ENCODE measurements around the gene CHP2.
"Not testable (repeated sequence)": the region's sequence is repeated elsewhere in the genome, so short reads cannot be mapped to it uniquely, and the experiment has no call there.

The CHP2 gene

DNA sequence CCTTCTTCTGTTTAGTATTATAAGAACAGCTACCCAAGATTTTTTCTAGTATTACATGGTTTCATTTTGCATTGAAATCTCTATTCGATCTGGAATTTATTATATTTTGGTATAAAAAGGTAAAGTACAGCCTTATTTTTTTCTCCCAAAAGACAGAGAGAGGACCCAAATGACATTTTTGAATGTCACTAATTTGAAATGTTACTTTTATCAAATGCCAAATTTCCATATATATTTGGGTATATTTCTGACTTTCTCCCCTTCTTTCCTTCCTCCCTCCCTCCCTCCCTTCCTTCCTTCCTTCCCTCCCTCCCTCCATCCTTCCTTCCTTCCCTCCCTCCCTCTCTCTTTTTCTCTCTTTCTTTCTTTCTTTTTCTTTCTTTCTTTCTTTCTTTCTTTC, 6.2 kb upstream of the CHP2 start:
- no peak for DNase-seq

DNA sequence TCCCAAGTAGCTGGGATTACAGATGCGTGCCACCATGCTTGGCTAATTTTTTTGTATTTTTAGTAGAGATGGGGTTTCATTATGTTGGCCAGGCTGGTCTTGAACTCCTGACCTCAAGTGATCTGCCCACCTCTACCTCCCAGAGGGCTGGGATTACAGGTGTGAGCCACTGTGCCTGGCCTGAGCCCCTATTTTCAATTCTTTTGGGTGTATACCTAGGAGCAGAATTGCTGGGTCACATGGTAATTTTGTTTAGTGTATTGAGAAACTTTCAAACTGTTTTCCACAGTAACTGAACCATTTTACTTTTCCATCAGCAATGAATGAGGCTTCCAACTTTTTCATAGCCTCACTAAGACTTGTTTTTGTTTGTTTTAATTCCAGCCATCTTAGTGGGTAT, 3.8 kb upstream of the CHP2 start:
- not testable (repeated sequence) for DNase-seq

DNA sequence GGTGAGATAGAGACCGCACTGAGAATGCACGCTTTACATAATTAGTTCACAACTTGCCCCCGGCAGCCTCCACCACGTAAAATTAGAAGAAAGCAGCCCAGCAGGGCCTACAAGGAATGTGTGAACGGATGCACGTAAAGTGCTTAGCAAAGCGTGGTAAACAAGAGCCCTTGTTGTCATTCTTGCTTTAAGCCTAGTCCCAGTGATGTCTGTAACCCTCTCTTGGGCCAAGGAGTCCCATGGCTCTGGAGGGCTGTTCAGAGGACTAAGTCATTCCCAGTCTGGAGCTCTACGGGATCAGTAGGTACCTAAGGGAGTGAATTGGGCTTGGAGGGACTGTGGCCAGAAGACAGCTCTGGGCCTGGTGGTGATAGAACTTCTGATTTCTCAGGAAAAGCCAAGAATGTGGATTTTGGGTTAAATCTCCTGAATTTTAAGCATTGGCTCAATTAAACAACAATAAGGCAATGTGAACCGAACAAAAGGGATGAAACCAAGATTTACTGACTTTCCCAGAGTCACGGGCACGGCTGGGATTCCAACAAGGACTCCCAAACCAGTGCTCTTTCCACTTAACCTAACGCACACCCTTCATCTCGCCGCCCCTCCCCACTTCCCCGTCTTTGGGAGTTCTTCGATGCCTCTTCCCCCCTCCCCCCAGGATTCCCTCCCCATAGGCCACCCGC, 775 bp upstream of the CHP2 start:
- no peak for DNase-seq

DNA sequence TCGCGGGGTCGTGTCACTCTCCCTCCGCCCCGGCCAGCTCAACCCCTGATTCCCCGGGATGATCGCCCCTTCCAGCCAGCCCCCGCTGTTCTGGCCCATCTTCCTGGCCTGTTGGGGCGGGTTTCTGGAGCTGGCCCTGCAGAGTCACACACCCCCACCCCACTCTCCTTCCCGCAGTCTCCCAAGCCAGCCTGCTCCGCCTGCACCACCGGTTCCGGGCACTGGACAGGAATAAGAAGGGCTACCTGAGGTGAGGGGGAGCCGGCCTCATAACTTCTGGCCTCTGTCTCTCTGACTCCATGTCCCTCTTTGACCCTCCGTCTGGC, 621 bp downstream of the CHP2 start:
- no peak for DNase-seq

DNA sequence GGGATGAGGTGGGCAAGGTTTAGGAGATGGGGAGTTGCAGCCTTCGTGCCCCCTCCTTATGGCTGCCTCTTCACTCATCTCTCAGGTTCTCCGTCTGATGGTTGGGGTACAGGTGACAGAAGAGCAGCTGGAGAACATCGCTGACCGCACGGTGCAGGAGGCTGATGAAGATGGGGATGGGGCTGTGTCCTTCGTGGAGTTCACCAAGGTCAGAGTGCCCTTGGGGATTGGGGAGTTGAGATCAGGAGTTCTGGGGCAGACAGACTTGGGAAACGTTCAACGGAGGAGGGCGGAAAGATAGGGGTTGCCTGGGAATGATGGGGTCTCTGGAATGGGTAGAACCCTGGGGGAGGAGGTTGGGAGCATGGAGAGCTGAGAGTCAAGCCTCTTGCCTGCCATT, 2.3 kb downstream of the CHP2 start:
- DNase-seq: no peak

DNA sequence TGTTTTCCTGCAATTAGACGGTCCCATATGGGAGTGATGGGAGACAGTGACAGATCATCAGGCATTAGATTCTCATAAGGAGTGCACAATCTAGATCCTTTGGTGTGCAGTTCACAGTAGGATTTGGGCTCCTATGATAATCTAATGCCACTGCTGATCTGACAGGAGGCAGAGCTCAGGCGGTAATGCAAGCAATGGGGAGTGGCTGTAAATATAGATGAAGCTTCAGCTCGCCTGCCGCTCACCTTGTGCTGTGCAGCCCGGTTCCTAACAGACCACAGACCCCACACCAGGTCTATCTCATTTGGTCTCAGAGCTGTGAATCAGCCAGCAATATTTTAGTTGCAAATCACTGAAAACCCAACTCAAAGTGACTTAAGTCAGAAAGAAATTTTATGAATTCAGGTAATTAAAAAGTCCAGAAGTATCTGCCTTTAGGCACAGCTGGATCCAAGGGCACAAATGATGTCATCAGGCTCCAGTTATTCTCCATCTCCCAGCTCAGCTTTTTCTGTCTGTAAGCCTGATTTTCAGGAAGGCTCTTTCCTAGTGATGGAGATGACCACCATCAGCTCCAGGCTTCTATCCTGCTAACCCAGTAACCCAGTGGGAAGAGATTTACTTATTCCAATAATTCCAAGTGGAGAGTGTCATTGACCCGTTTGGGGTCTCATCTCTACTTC, 3.3 kb downstream of the CHP2 start:
- DNase-seq: no peak

DNA sequence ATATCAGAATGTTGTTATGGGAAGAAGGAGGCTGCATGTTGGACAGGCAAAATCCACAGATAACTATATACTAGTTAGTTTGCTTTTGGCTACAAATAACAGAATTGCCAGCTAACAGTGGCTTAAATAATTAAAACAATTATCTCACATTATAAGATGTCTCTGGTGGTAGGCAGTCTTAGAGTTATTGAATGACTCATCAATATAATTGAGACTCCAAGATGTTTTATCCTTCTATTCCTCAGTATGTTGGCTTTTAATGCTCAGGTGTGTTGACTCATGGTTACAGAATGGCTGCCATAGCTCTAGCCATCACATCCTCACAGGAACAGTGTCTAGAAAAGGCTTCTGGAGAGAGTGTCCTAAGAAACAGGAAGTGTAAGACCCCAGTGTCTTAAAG, 11.1 kb downstream of the CHP2 start:
- no peak for DNase-seq

DNA sequence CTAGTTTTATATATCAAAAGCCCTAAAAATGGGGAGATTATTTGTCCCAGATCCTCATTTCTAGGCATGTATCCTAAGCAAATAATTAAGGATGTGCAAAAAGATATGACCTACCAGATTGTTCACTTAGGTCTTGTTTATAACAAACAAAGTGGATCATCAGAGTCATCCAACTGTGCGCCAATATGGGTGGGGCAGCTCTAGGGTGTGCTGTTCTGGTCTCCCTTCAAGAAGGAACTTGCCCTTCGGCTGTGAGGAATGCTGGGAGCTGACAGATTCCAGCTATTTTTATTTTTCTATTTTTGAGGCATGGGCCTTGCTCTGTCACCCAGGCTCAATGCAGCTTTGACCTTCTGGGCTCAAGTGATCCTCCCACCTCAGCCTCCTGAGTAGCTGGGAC, 13.8 kb downstream of the CHP2 start:
- DNase-seq: no peak

DNA sequence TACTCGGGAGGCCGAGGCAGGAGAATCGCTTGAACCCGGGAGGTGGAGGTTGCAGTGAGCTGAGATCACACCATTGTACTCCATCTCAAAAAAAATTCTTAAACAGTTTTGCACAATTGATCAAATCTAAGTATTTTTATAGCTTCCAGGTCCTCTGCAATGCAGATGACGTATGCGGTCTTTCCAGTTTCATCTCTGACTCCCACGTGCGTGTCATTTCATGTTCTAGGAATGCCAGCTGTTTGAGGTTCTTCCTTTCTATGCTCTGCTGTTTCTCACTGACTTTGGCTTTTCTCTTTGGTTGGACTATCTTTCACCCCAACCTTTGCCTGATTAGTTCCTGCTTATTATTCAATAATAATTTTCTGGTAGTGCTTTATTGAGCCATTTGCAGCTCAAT, 16.2 kb downstream of the CHP2 start:
- no peak for DNase-seq

DNA sequence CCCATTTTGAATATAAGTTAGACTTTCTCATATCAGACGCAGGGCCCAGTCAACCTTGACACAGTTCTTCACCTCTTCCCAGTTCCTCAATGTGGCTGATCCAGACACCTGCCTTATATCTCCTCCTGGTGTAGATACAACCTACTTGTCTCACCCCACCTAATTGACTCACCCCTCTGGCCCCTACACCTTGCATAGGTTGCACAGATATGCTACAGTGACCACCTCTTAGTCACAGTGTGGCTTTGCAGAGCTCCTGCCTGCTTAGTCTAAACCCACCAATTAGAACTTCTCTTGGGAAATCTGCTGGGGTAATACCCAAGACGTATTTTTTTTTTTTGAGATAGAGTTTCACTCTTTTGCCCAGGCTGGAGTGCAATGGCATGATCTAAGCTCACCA, 16.8 kb downstream of the CHP2 start:
- no peak for DNase-seq

DNA sequence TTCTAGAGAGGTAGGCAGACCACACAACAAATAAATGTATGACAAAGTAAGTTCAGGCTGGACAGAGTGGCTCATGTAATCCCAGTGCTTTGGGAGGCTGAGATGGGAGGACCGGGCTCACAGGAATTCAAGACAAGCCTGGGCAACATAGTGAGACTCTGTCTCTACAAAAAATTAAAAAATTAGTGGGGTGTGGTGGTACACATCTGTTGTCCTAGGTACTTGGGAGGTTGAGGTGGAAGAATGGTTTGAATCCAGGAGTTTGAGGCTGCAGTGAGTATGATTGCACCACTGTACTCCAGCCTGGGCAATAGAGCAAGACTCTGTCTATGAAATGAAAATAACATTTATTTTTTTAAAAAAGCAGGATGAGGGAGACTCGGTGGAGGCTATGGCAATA, 18.5 kb downstream of the CHP2 start:
- DNase-seq: no peak

DNA sequence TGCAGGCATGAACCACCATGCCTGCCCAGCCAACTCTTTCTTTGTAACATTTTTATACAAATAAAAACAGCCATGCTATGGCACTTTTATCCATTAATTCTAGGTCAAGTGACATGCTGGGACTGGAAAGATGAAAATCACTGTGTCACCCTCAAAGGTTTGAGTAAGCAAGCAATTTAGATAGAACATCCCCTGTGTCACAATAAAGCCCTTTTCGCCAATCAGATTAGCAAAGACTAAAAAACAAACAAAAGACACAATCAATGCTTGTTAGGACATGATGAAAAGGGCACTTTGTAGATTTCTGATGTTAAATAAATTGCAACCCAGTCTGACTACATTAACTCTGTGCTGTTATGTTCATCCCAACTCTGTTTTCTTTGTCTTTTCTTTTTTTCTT, 26.4 kb downstream of the CHP2 start:
- no peak for DNase-seq

DNA sequence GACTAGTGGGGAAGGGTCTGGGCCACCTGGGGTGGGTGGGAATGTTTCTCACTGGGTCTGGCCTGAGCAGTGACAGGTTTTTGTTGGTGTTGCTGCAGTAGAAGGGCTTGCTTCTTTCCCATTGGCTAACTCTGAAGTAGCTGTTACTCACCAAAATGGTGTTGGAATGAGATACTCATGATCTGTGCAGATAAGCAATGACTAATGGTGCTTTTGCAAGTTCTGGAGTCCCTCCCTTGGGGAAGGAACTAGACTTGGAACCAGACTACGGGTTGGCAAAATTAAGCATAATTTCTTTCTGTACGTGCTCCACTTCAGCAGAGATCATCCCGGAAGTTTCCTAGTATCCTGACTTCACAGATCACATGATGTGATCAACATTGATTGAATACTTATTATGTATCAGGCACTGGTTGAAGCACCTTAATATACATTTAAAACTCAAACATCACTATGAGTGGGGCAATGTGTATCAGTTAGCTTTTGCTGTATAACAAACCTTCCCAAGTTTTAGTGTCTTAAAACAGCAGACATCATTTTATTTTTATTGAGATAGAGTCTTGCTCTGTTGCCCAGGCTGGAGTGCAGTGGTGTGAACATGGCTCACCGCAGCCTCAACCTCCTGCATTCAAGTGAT, 30.1 kb downstream of the CHP2 start:
- DNase-seq: no peak

DNA sequence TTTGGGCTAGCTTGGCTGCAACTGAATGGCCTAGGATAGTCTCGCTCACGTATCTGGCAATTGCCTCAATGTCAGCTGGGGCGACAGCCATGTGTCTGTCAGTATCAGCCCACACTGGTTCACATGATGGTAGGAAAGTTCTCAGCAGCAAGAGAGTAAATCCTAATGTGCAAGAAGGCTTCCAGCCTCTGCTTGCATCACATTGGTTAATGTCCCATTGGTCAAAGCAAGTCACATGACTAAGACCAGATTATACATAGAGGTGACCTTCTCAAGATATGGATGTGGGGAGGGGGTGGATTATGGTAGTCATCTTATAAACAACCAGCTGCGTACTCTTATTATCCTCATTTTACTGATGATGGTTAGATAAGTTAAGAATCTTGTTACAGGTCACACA, 31.0 kb downstream of the CHP2 start:
- no peak for DNase-seq

DNA sequence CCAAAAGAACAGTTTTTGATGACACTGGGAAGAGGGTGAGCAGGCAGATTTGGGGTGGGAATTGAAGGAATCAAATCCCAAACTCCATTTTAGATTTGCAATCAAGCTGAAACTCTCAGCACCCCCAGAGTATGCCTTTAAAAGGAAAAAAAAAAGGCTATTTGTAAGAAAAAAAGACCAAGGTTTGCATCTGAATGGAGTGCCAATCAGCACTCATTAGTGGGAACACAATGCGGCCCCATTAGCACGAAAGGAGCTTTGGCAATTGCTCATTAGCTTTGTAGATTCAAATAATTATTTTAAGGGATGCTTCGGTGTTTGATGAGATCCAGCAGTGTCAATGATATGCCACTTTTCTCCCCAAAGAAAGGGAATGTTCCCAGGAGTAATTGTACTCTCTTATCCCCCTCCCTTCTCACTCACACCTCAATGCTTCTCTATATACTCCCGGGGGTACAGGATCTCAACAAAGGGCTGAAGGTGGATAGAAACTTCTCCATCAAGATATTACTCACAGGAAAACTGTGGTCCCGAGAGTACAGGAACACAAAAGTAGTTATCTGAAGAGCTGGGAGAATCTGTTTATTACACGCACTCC, 32.2 kb downstream of the CHP2 start:
- DNase-seq: no peak

DNA sequence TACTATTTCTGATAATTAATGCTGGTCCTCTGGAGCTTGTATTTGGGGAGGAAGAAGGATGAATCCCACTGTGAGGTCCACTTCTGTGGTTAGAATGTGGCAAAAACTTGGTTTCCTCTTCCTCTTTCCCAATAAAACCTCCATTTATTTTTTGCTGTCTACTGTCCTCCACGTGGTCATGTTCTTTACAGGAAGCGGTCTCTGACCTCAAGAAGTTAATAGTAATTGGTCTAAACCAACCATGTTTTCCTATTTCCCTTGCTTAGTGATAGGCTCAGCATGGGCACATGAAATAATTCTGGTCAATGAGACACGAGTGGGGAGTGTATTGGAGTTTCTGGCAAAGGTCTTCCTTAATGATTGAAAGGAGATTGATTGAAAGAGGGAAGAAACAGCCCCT, 33.9 kb downstream of the CHP2 start:
- no peak for DNase-seq

DNA sequence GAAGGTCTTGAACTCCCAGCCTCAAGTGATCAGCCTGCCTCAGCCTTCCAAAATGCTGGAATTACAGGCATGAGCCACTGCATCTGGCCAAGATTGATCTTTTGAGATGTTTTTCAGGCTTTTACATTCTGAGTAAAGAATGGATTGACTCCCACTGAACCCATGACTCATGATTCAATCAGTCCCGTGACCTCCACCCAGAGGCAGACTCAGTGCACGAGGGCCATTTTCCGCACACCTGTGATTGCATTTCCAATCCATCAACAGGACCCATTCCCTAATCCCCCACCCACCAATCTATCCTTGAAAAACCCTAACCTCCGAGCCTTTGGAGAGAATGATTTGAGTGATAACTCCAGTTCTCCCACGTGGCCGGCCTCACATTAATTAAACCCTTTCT, 40.6 kb downstream of the CHP2 start:
- DNase-seq: no peak

DNA sequence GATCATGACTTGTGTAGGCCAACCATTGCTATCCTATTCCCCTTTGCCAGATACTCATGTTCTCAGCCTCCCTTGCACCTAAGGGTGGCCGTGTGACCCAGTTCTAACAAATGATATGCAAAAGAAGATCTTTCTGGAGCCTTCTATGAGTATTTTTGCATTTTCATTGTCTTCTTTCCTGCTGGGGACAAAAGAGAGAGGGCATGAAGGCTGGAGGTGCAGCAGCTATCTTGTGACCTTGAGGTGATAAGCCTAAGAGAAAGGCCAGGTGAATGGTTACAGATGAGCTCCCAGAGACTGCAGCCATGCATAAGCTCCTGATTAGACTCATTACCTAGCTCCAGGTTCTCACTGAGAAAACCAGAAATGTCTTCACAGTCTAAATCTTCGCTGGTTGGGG, 42.1 kb downstream of the CHP2 start:
- no peak for DNase-seq

DNA sequence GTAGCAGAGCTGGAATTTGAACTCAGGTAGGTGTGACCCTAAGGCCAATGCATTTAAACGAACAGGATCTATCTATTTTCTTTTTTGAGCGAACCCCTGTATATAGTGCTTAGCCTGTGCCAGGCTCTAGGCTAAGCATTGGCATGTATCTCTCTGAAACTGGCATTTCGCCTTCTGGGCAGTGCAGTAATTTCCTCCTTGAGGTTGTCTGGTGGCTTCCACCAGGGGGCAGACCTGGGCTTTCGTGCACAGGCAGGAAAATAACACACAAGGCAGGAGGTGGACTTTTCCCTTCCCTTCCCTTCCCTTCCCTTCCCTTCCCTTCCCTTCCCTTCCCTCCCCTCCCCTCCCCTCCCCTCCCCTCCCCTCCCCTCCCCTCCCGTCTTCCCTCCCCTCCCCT, 46.6 kb downstream of the CHP2 start:
- peak; percentile 60 for DNase-seq

DNA sequence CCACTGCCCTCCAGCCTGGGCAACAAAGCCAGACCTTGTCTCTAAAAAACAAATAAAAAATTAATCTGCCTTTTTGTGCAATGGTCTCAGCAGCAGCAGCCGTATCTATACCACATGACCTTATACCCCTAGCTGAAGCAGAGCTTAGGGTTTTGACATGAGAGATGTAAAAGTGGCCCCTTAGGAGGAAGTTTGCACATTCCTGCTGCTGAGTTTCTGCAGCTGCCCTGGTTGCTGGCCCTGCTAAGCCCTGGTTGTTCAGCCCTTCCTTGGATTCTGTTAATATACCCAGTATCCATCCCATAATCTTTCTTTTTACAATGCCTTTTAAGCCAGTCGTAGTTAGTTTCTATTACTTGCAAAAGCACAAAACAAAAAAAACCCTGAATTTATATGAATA, 48.0 kb downstream of the CHP2 start:
- DNase-seq: no peak

DNA sequence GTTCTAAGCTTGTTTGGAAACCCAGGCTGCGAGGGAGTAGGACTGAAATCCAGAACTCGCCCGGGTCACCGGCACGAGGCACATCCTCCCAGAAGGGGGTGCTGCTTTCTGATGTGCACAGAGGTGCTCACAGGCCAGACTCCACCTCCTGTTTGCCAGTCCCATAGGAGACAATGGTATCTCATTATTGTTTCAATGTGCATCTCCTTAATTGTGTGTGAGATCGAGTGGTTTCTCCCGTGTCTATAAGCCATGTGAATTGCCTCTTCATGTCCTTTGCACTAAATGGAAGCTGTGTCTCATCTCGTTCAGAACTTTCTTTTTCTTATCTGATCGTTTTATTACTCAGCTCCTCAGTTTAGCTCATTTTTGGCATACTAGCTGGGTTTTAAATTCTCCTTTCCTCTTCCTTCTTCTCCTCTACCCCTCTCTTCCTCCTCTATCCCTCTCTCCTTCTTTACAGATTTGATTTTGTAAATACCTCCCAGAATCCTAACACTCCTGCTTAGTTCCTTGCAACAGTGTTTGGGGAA, 48.8 kb downstream of the CHP2 start:
- DNase-seq: no peak

DNA sequence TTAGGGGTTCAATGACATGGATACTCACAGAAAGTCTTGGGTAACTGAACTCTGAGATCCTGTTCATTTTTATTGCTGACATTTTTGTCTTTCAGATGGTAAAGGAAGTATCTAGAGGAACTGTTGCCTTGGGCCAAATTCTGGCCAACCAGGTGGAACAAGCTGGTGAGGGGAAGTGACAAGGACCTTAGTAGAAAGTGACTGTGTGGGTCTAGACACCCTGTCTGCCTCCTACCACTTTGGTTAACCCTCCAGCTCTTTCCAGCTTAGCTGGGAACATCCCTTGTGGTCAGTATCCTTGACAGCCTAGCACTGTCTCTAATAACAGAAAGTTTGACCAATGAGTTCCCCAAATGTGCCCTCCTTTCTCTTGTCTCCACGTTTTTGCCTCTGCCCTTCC, 52.2 kb downstream of the CHP2 start:
- no peak for DNase-seq

Data from fibroblast of skin of scalp (primary cell).